GM18520 (cell line): ENCODE data around the gene NDUFAF2.
"Not testable (repeated sequence)": the region's sequence is repeated elsewhere in the genome, so short reads cannot be mapped to it uniquely, and the experiment has no call there.

ENCODE experiments used
- ATAC-seq: cut with Tn5 transposase; IDR thresholded peaks from one replicate; pipeline ENCODE4 v1.9.1; 2021; ENCODE audit not compliant: unreplicated experiment

The NDUFAF2 gene

GRCh38 chr5:61171479-61171878, 226.5 kb downstream of the NDUFAF2 start:
- no peak for ATAC-seq

DNA sequence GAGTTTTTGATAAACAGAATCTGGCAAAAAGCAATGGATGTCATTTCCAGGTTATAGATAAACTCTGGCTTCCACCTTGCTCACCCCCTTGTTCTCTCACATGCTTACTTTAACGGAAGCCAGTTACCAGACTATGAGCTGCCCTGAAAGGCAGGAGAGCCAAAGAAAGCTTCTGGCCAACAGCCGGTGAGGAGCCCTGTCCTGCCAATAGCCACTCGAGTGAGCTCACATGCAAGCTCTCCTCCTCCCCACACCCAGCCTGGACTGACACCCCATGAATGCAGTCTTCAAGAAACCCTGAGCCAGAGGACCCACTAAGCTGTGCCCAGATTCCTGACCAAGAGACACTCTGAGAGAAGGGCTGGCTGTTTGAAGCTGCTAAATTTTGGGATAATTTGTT, 231.6 kb downstream of the NDUFAF2 start:
- no peak for ATAC-seq

- ATAC-seq, result no peak
These were observed 232.1 kb downstream of the NDUFAF2 start for GRCh38 chr5:61177070-61177469.

DNA sequence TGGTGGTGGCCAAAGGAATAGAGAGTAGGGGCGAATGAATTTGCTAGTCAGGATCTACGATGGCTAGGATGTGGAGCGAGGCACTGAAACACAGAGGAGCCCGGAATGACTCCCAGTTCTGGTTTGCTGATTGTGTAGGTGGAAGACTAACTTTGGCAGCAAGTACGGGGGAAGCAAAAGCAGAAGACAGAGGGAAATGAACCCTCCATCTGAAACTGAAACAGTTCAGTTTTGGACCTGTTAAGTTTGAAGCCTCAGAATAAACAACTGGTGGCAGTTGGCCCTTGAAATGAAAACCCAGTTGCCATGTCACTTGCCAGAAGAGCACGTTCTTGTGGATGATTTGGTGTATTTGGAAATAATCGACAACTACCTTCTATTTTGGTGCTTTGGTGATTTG, 232.7 kb downstream of the NDUFAF2 start:
- peak; percentile 51 for ATAC-seq

DNA sequence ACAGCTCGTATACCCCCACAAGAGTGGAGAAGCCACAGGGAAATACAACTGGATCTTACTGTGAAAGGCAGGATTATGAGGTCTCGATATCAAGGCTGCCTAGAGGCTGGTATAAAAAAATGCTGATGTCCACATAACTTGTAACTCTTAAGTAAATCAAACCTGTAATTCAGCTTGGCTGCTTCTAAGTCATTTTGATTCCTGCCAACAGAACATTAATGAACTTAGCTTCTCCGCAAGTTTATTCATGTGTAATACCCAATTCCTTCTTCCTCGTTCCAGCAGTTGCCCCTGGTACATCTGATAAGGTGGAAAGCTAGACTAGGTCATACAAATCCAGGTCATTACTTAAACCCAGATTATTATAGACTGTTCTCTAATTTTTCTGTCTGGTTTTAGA, 233.7 kb downstream of the NDUFAF2 start:
- ATAC-seq, result no peak

- ATAC-seq, result no peak
These were observed 235.9 kb downstream of the NDUFAF2 start for GRCh38 chr5:61180886-61181285.

DNA sequence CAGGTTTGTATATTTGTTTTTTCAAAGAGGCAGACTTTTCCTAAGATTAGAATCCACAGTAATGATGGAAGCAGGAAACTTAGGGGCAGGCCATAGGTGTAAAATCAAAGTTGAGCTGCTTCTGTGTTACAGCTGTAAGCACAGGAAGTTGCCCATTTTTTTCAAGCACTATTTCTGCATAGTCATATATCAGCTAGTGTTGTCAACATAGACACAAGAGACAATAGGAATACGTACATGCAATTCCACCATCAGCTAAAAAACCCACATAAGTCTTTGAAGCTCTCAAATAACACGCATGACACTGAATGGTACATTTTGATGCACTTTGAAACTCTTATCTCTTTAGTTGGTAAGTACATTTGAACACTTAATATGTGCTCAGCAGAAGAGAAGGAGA, 237.4 kb downstream of the NDUFAF2 start:
- no peak for ATAC-seq

DNA sequence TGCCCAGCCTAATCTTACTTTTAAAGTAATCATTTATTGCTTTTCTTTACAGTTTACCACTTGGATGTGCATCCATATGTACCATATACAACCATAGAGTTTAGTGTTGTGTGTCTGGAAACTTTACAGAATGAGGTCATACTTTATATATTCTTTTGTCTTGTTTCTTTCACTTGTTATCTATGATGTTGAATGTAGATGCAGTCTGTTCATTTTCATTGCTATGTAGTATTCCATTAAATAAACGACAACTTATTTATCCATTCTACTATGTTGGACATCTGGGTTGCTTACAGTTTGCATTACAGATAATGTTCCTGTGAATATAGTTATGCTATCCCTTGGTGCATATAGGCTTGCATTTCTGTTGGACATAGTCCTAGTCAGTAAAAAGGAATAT, 238.5 kb downstream of the NDUFAF2 start:
- ATAC-seq, result no peak

DNA sequence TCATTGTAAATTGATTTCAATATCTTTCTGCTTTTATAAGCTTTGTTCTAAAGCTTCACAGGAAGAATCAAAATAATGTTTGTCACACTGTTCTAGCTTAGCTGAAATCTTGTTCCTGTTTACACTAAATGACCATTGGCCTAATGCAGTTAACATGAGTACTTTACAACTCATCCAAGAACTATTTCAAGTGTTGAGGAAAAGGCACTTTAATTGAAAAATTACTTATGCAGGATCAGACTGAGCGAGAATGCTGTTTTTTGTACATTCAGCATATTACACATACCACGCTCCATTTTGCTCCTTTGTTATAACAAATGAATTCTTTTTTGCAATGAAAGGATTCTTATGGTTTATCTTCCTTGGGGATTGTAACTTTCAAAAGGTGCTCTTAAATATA, 239.7 kb downstream of the NDUFAF2 start:
- ATAC-seq, result no peak

DNA sequence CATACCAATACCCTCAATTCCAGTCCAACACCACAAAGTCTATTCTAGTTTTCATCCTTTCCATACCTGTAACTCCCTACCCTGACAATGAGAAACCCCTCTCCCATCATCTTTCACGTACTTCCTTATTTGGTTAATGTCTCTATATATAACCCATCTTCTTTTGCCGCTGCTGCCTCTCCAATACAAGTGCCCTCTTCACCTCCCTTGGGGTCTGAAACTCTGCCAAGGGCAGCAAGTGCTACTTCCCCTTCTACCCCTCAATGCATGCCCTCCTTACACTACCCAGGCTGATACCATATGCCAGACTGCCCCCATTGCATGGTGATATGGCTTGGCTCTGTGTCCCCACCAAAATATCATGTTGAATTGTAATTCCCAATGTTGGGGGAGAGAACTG, 241.6 kb downstream of the NDUFAF2 start:
- no peak for ATAC-seq

DNA sequence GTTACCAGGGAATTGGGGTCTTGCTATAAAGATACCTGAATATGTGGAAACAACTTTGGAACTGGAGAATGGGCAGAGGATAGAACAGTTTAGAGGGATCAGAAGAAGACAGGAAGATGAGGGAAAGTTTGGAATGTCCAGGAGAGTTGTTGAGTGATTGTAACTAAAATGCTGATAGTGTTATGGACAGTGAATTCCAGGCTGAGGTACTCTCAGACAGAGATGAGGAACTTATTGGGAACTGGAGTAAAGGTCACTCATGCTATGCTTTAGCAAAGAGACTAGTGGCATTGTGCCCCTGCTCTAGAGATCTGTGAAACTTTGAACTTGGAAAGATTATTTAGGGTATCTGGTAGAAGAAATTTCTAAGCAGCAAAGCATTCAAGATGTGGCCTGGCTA, 242.3 kb downstream of the NDUFAF2 start:
- not testable (repeated sequence) for ATAC-seq

GRCh38 chr5:61187826-61188225, 242.8 kb downstream of the NDUFAF2 start:
- not testable (repeated sequence) for ATAC-seq

GRCh38 chr5:61198606-61199005, 253.6 kb downstream of the NDUFAF2 start:
- no peak for ATAC-seq

- ATAC-seq, result peak; percentile 65
These were observed 255.7 kb downstream of the NDUFAF2 start for GRCh38 chr5:61200582-61201155.

- ATAC-seq, result peak; percentile 66
These were observed 257.2 kb downstream of the NDUFAF2 start for GRCh38 chr5:61202213-61202612.
